Esophagus muscularis mucosa (tissue), 4 donors: ENCODE data around the gene AIMP1.

Experiments
- CTCF ChIP-seq, 3 experiments: fragments of 200-600 bp in 2 of 3; fragments of 450-650 bp in 1 of 3; sonication (generic) in 2 of 3; IDR thresholded peaks; one replicate each; pipeline ENCODE4 v1.5.1; 2017 to 2019; ENCODE audit warnings: antibody characterized with exemption in 3 of 3, mild to moderate bottlenecking in 2 of 3, moderate library complexity in 1 of 3
- EP300 ChIP-seq: sonication (generic); formaldehyde crosslinking; IDR thresholded peaks from one replicate; pipeline ENCODE4 v1.6.1; 2017; ENCODE audit warnings: antibody characterized with exemption
- POLR2A ChIP-seq: fragments of 450-650 bp; IDR thresholded peaks from one replicate; pipeline ENCODE4 v1.6.1; 2017; ENCODE audit warnings: antibody characterized with exemption, moderate library complexity, mild to moderate bottlenecking, low read depth
- POLR2AphosphoS5 ChIP-seq, 2 donors: sonication (generic); formaldehyde crosslinking; IDR thresholded peaks; one replicate each; pipeline ENCODE4 v1.6.1; 2017; ENCODE audit warnings: antibody characterized with exemption in 2 of 2

GRCh38 chr4:106371161-106371560, 54.8 kb downstream of the AIMP1 start:
- no peak for TF ChIP-seq POLR2A
- TF ChIP-seq CTCF (IDR thresholded peaks at IDR 0.05), result no peak
- no peak for TF ChIP-seq POLR2AphosphoS5 (IDR thresholded peaks at IDR 0.05)
- no peak for TF ChIP-seq EP300
